ENCODE data around the gene LNX2.

LNX2 gene

DNA sequence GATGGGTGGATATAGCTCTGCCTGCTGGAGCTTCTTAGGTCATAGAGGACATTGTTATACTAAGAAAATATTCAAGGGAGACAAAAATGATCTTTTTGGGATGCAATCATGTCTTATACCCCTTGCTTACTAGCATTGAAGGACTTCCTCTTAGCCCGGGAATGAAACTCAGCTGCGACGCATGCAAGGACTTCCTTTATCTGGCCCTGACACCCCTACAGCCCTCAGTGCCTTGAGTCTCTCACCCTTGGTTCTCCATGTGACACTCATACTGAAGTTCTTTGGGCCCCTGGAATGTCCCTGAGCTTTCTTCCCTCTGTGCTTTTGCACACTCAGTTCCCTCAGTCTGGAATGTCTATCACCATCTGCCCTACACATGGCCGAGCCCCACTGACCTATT lies 97.5 kb downstream of the LNX2 start:
- Histone ChIP-seq H3K4me3 (ENCODE audit: low read depth, low read length) (no peak overlapping the region), H3K9me3 (ENCODE audit: control insufficient read depth, insufficient read depth, low read length) (no peaks in the 10 kb centered on the region), H3K27me3 (ENCODE audit: control insufficient read depth, insufficient read depth, low read length) (no peaks in the 10 kb centered on the region), H3K4me1 (ENCODE audit: control insufficient read depth, insufficient read depth, low read length) (no peaks in the 10 kb centered on the region), H3K9ac (ENCODE audit: low read depth, low read length) (no peak overlapping the region), H3K36me3 (ENCODE audit: control insufficient read depth, insufficient read depth, low read length) (no peaks in the 10 kb centered on the region)

DNA sequence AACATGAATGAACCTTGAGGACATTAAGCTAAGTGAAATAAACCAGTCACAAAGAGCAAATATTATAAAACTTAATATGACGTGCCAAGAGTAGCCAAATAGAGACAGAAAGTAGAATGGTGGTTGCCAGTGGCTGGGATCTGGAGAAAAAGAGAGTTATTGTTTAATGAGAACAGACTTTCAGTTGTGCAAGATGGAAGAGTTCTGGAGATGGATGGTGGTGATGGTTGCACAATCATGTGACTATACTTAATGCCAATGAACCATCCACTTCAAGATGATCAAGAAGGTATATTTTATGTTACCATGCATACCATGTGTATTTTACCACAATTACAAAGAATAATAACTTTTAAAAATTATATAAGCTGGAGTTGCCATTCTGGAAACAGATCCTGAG lies 104.2 kb downstream of the LNX2 start:
- Histone ChIP-seq H3K36me3 (ENCODE audit: control insufficient read depth, insufficient read depth, low read length) (no peaks in the 10 kb centered on the region), H3K4me1 (ENCODE audit: control insufficient read depth, insufficient read depth, low read length) (no peaks in the 10 kb centered on the region), H3K27me3 (ENCODE audit: control insufficient read depth, insufficient read depth, low read length) (no peaks in the 10 kb centered on the region), H3K4me3 (ENCODE audit: low read depth, low read length) (no peak overlapping the region), H3K9me3 (ENCODE audit: control insufficient read depth, insufficient read depth, low read length) (no peaks in the 10 kb centered on the region), H3K9ac (ENCODE audit: low read depth, low read length) (no peak overlapping the region)

GRCh38 chr13:27510082-27510481 lies 110.2 kb downstream of the LNX2 start:
- no peaks in the 10 kb centered on the region for H3K4me1 ChIP-seq (ENCODE audit: control insufficient read depth, insufficient read depth, low read length)
- no peak overlapping the region for H3K9ac ChIP-seq (ENCODE audit: low read depth, low read length)
- no peaks in the 10 kb centered on the region for H3K27me3 ChIP-seq (ENCODE audit: control insufficient read depth, insufficient read depth, low read length)
- no peaks in the 10 kb centered on the region for H3K9me3 ChIP-seq (ENCODE audit: control insufficient read depth, insufficient read depth, low read length)
- no peaks in the 10 kb centered on the region for H3K36me3 ChIP-seq (ENCODE audit: control insufficient read depth, insufficient read depth, low read length)
- no peak overlapping the region for H3K4me3 ChIP-seq (ENCODE audit: low read depth, low read length)

DNA sequence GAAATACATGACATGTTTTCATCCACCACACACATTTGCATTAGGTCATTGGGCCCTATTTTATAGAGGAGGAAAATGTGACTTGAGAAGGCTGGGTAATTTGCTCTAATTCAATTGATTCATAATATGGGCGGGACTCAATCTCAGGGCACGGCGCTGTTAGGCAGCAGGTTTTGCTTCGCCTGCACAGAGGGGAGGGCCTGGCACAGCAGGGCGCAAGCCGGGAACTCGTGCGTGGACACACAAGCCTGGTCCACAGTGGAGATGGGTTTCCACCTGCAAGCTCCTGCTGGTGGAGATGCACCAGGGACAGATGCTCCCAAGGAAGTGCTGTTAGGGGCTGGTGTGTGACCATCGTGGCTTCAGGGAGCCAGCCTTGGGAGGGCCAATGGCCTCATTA lies 111.5 kb downstream of the LNX2 start:
- Histone ChIP-seq H3K4me3 (ENCODE audit: low read depth, low read length) (no peak overlapping the region), H3K9ac (ENCODE audit: low read depth, low read length) (no peak overlapping the region), H3K27me3 (ENCODE audit: control insufficient read depth, insufficient read depth, low read length) (no peaks in the 10 kb centered on the region), H3K9me3 (ENCODE audit: control insufficient read depth, insufficient read depth, low read length) (no peaks in the 10 kb centered on the region), H3K36me3 (ENCODE audit: control insufficient read depth, insufficient read depth, low read length) (no peaks in the 10 kb centered on the region), H3K4me1 (ENCODE audit: control insufficient read depth, insufficient read depth, low read length) (no peaks in the 10 kb centered on the region)

DNA sequence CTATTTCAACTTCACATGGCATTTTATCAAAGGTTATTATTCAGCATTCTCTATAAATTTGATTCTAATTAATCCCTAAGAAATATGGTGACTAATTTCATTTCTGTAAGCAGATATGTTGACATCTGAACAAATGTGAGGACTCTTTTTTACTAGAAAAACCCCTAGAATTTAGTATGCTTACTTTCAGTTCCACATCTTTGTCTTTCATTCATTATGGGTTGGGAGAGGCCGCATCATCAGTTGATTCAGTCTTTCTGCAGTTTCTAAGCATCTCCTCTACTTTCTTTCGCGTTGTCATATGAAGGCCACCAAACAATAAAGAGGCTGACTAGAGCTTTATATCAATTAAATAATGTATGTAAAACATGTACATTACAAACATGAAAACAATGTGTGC lies 114.5 kb downstream of the LNX2 start:
- Histone ChIP-seq H3K27me3 (ENCODE audit: control insufficient read depth, insufficient read depth, low read length) (no peaks in the 10 kb centered on the region), H3K4me3 (ENCODE audit: low read depth, low read length) (no peak overlapping the region), H3K9me3 (ENCODE audit: control insufficient read depth, insufficient read depth, low read length) (no peaks in the 10 kb centered on the region)

GRCh38 chr13:27504868-27505194 lies 115.5 kb downstream of the LNX2 start:
- no peak overlapping the region for H3K9ac ChIP-seq (ENCODE audit: low read depth, low read length)
- no peak overlapping the region for H3K4me3 ChIP-seq (ENCODE audit: low read depth, low read length)
- H3K4me1 ChIP-seq (ENCODE audit: control insufficient read depth, insufficient read depth, low read length), result no peaks in the 10 kb centered on the region
- H3K9me3 ChIP-seq (ENCODE audit: control insufficient read depth, insufficient read depth, low read length), result no peaks in the 10 kb centered on the region
- no peaks in the 10 kb centered on the region for H3K27me3 ChIP-seq (ENCODE audit: control insufficient read depth, insufficient read depth, low read length)
- no peaks in the 10 kb centered on the region for H3K36me3 ChIP-seq (ENCODE audit: control insufficient read depth, insufficient read depth, low read length)

More for the DNA sequence above, 114.5 kb downstream of the LNX2 start:
- Histone ChIP-seq H3K4me1 (ENCODE audit: control insufficient read depth, insufficient read depth, low read length) (no peaks in the 10 kb centered on the region), H3K9ac (ENCODE audit: low read depth, low read length) (no peak overlapping the region), H3K36me3 (ENCODE audit: control insufficient read depth, insufficient read depth, low read length) (no peaks in the 10 kb centered on the region)

GRCh38 chr13:27504128-27504867 lies 116.0 kb downstream of the LNX2 start:
- H3K9ac ChIP-seq (ENCODE audit: low read depth, low read length), result no peak overlapping the region
- no peaks in the 10 kb centered on the region for H3K4me1 ChIP-seq (ENCODE audit: control insufficient read depth, insufficient read depth, low read length)
- H3K36me3 ChIP-seq (ENCODE audit: control insufficient read depth, insufficient read depth, low read length), result no peaks in the 10 kb centered on the region
- no peaks in the 10 kb centered on the region for H3K27me3 ChIP-seq (ENCODE audit: control insufficient read depth, insufficient read depth, low read length)
- no peaks in the 10 kb centered on the region for H3K9me3 ChIP-seq (ENCODE audit: control insufficient read depth, insufficient read depth, low read length)
- no peak overlapping the region for H3K4me3 ChIP-seq (ENCODE audit: low read depth, low read length)

DNA sequence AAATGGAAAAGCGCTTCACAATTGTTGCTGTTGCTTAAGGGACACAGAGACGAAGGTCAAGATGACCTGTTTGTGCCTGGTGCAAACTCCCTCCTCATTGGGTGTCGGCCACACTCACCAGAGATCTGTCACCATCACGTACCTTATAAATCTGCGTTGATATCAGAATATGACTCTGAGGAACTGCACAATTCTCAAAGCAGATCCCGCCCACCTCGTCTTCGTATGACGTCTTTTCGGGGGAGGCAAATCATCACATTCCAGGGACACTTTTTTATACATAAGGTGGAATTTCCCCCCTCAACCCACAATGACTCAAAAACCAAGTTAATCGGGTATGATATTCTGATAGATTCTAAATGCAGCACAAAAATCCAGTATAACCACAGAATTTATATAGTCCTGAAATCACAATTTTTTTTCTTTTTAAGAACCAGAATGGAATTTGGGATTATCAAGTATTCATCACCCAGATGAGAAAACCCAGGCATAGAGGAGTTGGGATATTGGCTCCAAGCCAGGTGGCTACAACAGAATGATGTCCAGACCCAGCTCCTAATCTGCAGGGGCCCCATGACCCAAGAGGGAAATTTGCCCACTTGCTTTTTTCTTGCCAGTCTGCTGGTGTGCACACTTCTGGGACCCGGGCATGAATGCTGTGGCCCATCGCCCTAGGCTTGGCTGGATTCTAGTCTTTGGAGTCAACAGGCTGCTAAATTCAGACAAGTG lies 119.4 kb downstream of the LNX2 start:
- Histone ChIP-seq H3K9ac (ENCODE audit: low read depth, low read length) (no peak overlapping the region), H3K4me3 (ENCODE audit: low read depth, low read length) (no peak overlapping the region), H3K27me3 (ENCODE audit: control insufficient read depth, insufficient read depth, low read length) (no peaks in the 10 kb centered on the region), H3K36me3 (ENCODE audit: control insufficient read depth, insufficient read depth, low read length) (no peaks in the 10 kb centered on the region), H3K9me3 (ENCODE audit: control insufficient read depth, insufficient read depth, low read length) (no peaks in the 10 kb centered on the region), H3K4me1 (ENCODE audit: control insufficient read depth, insufficient read depth, low read length) (no peaks in the 10 kb centered on the region)

DNA sequence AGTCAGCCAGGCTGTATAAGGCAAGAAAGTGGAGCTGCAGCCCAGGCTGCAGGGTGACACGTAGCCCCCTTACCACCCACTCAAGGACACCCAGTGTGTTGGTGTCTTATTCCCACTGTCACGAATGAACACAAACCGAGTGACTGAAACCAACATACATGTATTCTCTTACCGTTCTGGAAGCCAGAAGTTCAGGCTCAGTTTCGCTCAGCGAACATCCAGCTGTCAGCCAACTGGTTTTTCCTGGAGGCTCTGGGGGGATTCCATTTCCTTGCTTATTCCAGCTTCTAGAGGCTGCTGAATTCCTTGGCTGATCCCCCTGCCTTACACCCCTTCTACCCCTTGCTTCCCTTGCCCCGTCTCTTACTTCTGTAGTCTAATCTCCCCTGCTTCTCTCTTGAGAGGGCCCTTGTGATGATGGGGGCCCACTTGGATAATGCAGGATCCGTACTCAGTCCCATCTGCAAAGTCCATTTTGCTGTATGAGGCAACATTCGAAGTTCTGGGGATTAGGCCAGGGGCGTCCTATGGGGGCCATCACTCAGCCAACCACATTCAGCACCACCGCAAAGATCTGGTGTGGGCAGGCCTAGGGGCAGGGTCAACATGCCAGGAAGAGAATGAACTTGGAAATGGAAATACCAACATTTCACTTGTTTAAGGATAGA lies 122.6 kb downstream of the LNX2 start:
- no peak overlapping the region for H3K9ac ChIP-seq (ENCODE audit: low read depth, low read length)
- H3K4me3 ChIP-seq (ENCODE audit: low read depth, low read length), result no peak overlapping the region
- no peaks in the 10 kb centered on the region for H3K27me3 ChIP-seq (ENCODE audit: control insufficient read depth, insufficient read depth, low read length)

GRCh38 chr13:27496536-27497273 lies 123.6 kb downstream of the LNX2 start:
- Histone ChIP-seq H3K4me3 (ENCODE audit: low read depth, low read length) (no peak overlapping the region), H3K27me3 (ENCODE audit: control insufficient read depth, insufficient read depth, low read length) (no peaks in the 10 kb centered on the region), H3K4me1 (ENCODE audit: control insufficient read depth, insufficient read depth, low read length) (no peaks in the 10 kb centered on the region), H3K36me3 (ENCODE audit: control insufficient read depth, insufficient read depth, low read length) (no peaks in the 10 kb centered on the region), H3K9ac (ENCODE audit: low read depth, low read length) (no peak overlapping the region), H3K9me3 (ENCODE audit: control insufficient read depth, insufficient read depth, low read length) (no peaks in the 10 kb centered on the region)

More for the DNA sequence above, 122.6 kb downstream of the LNX2 start:
- H3K36me3 ChIP-seq (ENCODE audit: control insufficient read depth, insufficient read depth, low read length), result no peaks in the 10 kb centered on the region
- H3K9me3 ChIP-seq (ENCODE audit: control insufficient read depth, insufficient read depth, low read length), result no peaks in the 10 kb centered on the region
- no peaks in the 10 kb centered on the region for H3K4me1 ChIP-seq (ENCODE audit: control insufficient read depth, insufficient read depth, low read length)

- Histone ChIP-seq H3K9ac (ENCODE audit: low read depth, low read length) (no peak overlapping the region), H3K9me3 (ENCODE audit: control insufficient read depth, insufficient read depth, low read length) (no peaks in the 10 kb centered on the region), H3K4me1 (ENCODE audit: control insufficient read depth, insufficient read depth, low read length) (no peaks in the 10 kb centered on the region), H3K36me3 (ENCODE audit: control insufficient read depth, insufficient read depth, low read length) (no peaks in the 10 kb centered on the region), H3K4me3 (ENCODE audit: low read depth, low read length) (no peak overlapping the region), H3K27me3 (ENCODE audit: control insufficient read depth, insufficient read depth, low read length) (no peaks in the 10 kb centered on the region)
These were observed 124.3 kb downstream of the LNX2 start for GRCh38 chr13:27496006-27496405.

Measured in iPS-15b (cell line).